HG03066 (cell line): Measurements from ENCODE around the gene C15orf62.

ENCODE experiments used
- ATAC-seq: cut with Tn5 transposase; IDR thresholded peaks from one replicate; pipeline ENCODE4 v1.9.1; 2021; ENCODE audit warnings: low read depth; ENCODE audit not compliant: unreplicated experiment

Gene C15orf62

GRCh38 chr15:40754883-40755811 is 14.6 kb upstream of the C15orf62 start, which contains the start of gene RMDN3:
Gene RMDN3 (minus strand): TSS chr15:40755254. CDS start chr15:40754783, 471 bp downstream.
- ATAC-seq, result peak; percentile 85

- ATAC-seq, result no peak
Observed at GRCh38 chr15:40755812-40756208, 14.0 kb upstream of the C15orf62 start.

GRCh38 chr15:40756938-40757337 is 12.8 kb upstream of the C15orf62 start:
- no peak for ATAC-seq

GRCh38 chr15:40759961-40760360 is 9.8 kb upstream of the C15orf62 start:
- no peak for ATAC-seq

- no peak for ATAC-seq
Observed at GRCh38 chr15:40762919-40763800, 6.6 kb upstream of the C15orf62 start.

GRCh38 chr15:40763801-40764628 is 5.8 kb upstream of the C15orf62 start, which contains the start of gene GCHFR:
Gene GCHFR (plus strand): TSS chr15:40764068. CDS start chr15:40764181, 113 bp downstream.
- ATAC-seq, result peak; percentile 60

- no peak for ATAC-seq
Observed at GRCh38 chr15:40764629-40765103, 5.1 kb upstream of the C15orf62 start.

- ATAC-seq, result no peak
Observed at GRCh38 chr15:40766194-40766815, 3.5 kb upstream of the C15orf62 start.

GRCh38 chr15:40766906-40767837 is 2.6 kb upstream of the C15orf62 start:
- ATAC-seq, result no peak

GRCh38 chr15:40767838-40768500 is 1.8 kb upstream of the C15orf62 start:
- no peak for ATAC-seq

GRCh38 chr15:40768521-40769273 is 1.1 kb upstream of the C15orf62 start:
- no peak for ATAC-seq

GRCh38 chr15:40770147-40770721 is 454 bp downstream of the C15orf62 start:
- ATAC-seq, result no peak

GRCh38 chr15:40771242-40771641 is 1.5 kb downstream of the C15orf62 start:
- ATAC-seq, result no peak

GRCh38 chr15:40772014-40772413 is 2.2 kb downstream of the C15orf62 start:
- no peak for ATAC-seq

GRCh38 chr15:40773496-40773895 is 3.7 kb downstream of the C15orf62 start:
- no peak for ATAC-seq

- ATAC-seq, result no peak
Observed at GRCh38 chr15:40773902-40774301, 4.1 kb downstream of the C15orf62 start.

- no peak for ATAC-seq
Observed at GRCh38 chr15:40775007-40775406, 5.2 kb downstream of the C15orf62 start.
